Hepatocyte (in vitro differentiated cells): ENCODE measurements around the gene NDUFB11.

Experiments used
- EZH2 ChIP-seq: fragments of 200-600 bp; sonication (generic); IDR thresholded peaks from 2 replicates; pipeline ENCODE4 v1.6.1; 2016; ENCODE audit warnings: antibody characterized with exemption, mild to moderate bottlenecking, borderline replicate concordance
- TF ChIP-seq, protein P1 (sequence below): fragments of 200-600 bp; sonication (generic); IDR thresholded peaks from 2 replicates; pipeline ENCODE4 v1.5.1; 2016; ENCODE audit warnings: antibody characterized with exemption, mild to moderate bottlenecking; ENCODE audit not compliant: poor library complexity

DNA sequence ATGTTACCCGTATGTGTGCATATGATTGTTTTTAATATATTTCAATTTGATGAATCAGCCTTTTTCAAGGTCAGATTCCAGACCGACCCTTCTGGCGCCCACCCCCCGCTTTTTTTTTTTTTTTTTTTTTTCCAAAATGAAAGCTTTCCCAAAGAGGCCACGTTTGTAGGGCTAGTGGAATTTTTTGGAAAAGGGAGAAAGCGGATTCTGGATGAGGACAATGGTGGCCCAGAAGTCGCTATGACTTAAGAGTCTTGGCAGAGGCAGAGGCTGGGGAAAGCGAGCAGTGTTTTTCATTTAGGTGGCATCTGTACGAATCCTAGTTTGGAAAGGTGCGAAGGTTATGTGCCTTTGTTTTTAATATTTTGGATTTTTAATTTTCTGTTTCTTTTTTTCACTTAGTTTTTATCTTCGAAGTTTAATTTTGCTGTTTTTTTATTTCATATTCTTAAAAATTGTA lies 14.6 kb downstream of the NDUFB11 start:
- no peak for TF ChIP-seq EZH2
- TF ChIP-seq, protein P1, sequence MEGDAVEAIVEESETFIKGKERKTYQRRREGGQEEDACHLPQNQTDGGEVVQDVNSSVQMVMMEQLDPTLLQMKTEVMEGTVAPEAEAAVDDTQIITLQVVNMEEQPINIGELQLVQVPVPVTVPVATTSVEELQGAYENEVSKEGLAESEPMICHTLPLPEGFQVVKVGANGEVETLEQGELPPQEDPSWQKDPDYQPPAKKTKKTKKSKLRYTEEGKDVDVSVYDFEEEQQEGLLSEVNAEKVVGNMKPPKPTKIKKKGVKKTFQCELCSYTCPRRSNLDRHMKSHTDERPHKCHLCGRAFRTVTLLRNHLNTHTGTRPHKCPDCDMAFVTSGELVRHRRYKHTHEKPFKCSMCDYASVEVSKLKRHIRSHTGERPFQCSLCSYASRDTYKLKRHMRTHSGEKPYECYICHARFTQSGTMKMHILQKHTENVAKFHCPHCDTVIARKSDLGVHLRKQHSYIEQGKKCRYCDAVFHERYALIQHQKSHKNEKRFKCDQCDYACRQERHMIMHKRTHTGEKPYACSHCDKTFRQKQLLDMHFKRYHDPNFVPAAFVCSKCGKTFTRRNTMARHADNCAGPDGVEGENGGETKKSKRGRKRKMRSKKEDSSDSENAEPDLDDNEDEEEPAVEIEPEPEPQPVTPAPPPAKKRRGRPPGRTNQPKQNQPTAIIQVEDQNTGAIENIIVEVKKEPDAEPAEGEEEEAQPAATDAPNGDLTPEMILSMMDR: no peak
